AG09309 (cell line): ENCODE results near the gene CBX6.

Experiments
- DNase-seq: peaks from one replicate; pipeline ENCODE4 v3.0.0-alpha.2; 2010; ENCODE audit warnings: low read depth
- H3K4me3 ChIP-seq: 2 replicates; pipeline ENCODE4 v1.5.1; 2011; ENCODE audit warnings: mild to moderate bottlenecking, low read depth, low read length, moderate library complexity; ENCODE audit not compliant: control insufficient read depth
- CTCF ChIP-seq: IDR thresholded peaks from 2 replicates; pipeline ENCODE4 v1.5.1; 2011; ENCODE audit warnings: mild to moderate bottlenecking, low read depth, low read length, inconsistent platforms; ENCODE audit not compliant: insufficient read depth, control insufficient read depth; ENCODE audit errors: missing control alignments

The CBX6 gene

GRCh38 chr22:38872172-38872830, at the start of gene CBX6:
TSS of gene CBX6 (minus strand) at chr22:38872216. CDS start at chr22:38872190, 26 bp downstream.
- no peak for TF ChIP-seq CTCF
- peak; percentile 59 for DNase-seq
- peak within 1 kb of the TSS; percentile 63 for H3K4me3 ChIP-seq

DNA sequence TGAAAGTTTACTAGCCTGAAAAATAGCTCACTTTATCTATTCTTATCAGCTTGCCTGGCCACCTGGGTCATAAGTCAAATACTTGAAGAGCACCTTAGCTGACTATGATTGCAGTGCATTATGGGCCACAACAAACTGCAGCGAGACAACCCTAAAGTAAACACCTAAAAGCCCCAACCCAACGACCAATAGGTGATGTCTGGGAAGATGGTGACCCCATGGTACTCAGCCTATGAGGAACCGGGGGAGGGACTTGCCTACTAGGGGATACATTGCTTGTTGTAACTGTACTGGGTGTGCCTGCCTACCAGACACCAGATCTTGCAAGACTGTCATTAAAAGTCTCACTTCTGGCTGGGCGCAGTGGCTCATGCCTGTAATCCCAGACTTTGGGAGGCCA, 49.8 kb upstream of the CBX6 start:
- TF ChIP-seq CTCF: no peak
- H3K4me3 ChIP-seq: no peak overlapping the region
- no peak for DNase-seq

- DNase-seq: no peak
- no peak overlapping the region for H3K4me3 ChIP-seq
- no peak for TF ChIP-seq CTCF
These were observed 49.1 kb upstream of the CBX6 start for GRCh38 chr22:38921120-38921519.

DNA sequence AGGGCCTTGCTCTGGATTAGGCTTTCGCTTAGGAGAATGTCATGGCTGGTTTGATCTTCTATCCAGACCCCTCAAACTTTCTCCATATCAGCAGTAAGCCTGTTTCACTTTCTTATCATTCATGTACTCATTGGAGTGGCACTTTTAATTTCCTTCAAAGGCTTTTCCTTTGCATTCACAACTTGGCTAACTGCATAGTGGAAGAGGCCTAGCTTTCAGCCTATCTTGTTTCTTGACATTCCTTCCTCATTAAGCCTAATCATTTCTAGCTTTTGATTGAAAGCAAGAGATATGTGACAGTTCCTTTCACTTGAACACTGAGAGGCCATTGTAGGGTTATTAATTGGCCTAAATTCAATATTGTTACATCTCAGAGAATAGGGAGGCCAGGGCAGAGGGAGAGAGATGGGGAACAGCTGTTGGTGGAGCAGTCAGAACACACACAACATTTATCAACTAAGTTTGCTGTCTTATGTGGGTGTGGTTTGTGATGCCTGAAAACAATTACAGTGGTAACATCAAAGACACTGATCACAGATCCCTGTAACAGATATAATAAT, 47.7 kb upstream of the CBX6 start:
- TF ChIP-seq CTCF: no peak
- no peak for DNase-seq
- H3K4me3 ChIP-seq: no peak overlapping the region

DNA sequence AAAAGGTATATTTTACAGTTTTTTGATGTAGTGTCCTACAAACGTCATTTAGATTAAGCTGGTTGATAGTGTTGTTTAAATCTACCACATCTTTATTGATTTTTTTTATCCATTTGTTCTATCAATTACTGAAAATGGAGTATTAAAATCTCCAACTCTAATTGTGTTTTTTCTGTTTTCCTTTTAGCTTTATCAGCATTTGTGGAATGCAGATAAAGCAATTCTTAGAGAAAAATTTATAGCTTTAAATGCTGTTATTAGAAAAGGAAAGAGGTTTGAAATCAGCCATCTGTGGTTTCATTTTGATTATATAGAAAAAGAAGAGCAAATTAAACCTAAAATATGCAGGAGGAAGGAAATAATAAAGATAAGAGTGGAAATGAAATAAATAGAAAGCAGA, 39.4 kb upstream of the CBX6 start:
- TF ChIP-seq CTCF: no peak
- DNase-seq: no peak
- H3K4me3 ChIP-seq: no peak overlapping the region

DNA sequence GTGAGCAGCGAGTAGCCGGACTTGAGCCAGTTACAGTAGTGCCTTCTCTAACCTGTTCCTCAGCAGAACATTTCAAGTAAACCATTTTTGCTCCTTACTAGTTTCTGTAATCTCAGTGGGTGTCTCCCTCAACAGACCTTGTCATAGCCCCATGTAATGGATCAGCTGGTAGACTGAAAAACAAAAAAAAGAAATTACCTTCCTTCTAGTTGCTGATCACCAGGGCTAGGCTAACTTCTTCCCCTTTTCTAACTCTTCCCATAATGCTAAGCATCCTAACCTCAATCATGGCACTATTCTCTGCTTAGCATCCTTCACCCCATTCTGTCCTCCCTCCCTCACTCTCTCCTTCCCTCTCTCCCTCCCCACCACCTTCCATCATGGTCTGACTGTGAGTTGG, 35.8 kb upstream of the CBX6 start:
- no peak for TF ChIP-seq CTCF
- no peak overlapping the region for H3K4me3 ChIP-seq
- DNase-seq: no peak
